ENCODE results near the gene METTL25B. TPM values are rescaled to one million over a fixed set of nuclear protein-coding genes. Genes with fewer than 3 reads are reported as not detected.
A peak's percentile ranks its signal among the peaks of the same experiment; 100 is the strongest.

The METTL25B gene
- total RNA-seq, 4 donors from 2014 or later = 12.9 to 28.0 (median 17.6) TPM

DNA sequence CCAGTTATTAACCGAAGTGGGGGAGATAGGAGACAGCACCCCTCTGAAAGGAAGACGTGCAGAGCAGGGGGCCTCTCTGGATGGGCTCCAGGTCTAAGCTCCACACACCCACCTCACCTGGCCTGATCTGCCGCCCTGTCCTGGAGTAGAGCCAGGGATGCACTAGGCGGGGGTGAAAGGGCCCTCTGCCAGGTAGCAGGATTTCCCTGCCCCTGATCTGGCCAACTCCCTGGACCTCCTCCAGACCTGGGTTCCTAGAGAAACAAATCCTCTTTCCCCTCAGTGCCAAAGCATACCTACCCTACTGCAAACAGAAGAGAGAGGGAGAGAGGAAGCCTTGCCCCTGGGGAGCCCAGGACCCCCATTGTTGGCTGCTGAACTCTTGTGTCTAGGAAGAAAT is 24.9 kb upstream of the METTL25B start:
- DNase-seq = no peak
- ATAC-seq = no peak
- intact Hi-C loops (cut with DNase I; ENCODE audit: low total_unique reads) (no loop called here), in situ Hi-C loops (cut with MboI; ENCODE audit: low sequenced_read_pairs in 4 of 4) (loop anchor here in 1 of 4 donors (25.0 kb wide), 1 partner anchor 159 kb away; the partner anchor contains the start of genes INSRR and NTRK1)
- H3K4me1 ChIP-seq = peaks cover 28% of the 10 kb centered on the region in 2 donors
- TF ChIP-seq POLR2A (IDR thresholded peaks at IDR 0.05) = no peak
- TF ChIP-seq, protein P1, sequence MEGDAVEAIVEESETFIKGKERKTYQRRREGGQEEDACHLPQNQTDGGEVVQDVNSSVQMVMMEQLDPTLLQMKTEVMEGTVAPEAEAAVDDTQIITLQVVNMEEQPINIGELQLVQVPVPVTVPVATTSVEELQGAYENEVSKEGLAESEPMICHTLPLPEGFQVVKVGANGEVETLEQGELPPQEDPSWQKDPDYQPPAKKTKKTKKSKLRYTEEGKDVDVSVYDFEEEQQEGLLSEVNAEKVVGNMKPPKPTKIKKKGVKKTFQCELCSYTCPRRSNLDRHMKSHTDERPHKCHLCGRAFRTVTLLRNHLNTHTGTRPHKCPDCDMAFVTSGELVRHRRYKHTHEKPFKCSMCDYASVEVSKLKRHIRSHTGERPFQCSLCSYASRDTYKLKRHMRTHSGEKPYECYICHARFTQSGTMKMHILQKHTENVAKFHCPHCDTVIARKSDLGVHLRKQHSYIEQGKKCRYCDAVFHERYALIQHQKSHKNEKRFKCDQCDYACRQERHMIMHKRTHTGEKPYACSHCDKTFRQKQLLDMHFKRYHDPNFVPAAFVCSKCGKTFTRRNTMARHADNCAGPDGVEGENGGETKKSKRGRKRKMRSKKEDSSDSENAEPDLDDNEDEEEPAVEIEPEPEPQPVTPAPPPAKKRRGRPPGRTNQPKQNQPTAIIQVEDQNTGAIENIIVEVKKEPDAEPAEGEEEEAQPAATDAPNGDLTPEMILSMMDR (IDR thresholded peaks at IDR 0.05 in 4 of 5, conservative IDR thresholded peaks at IDR 0.05 in 1 of 5) = no peak
- H3K36me3 ChIP-seq = no peaks in the 10 kb centered on the region
- no peaks in the 10 kb centered on the region for H3K9me3 ChIP-seq
- no peak overlapping the region for H3K4me3 ChIP-seq
- H3K27ac ChIP-seq = no peak overlapping the region
- H3K27me3 ChIP-seq = peaks cover 38 to 48% (median 40%) of the 10 kb centered on the region in 3 donors

DNA sequence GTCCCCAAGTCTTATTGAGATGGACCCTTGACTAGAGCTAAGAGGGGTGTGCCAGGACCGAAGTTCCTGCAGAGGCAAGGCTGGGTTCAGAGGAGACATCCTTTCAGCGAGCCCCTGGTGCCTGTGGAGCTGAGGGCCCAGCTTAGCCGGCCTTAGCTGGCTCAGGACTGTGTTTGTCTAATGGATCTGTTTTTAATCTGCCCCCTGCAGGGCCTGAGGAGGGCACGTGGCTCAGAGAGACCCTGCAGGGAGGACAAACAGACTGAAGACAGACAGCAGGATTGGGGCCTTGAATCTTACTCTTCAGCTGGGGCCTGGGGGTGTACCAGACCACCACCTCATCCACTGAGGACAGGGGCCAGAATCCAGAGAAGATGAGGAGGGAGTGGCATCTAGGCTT is 24.5 kb upstream of the METTL25B start:
- Histone ChIP-seq H3K9me3 (no peaks in the 10 kb centered on the region), H3K36me3 (no peaks in the 10 kb centered on the region), H3K4me3 (no peak overlapping the region), H3K4me1 (peaks cover 28% of the 10 kb centered on the region in 2 donors), H3K27ac (no peak overlapping the region), H3K27me3 (peaks cover 38 to 48% (median 40%) of the 10 kb centered on the region in 3 donors)
- DNase-seq = no peak
- no peak for ATAC-seq
- TF ChIP-seq, protein P1 (IDR thresholded peaks at IDR 0.05 in 4 of 5, conservative IDR thresholded peaks at IDR 0.05 in 1 of 5) = no peak
- no peak for TF ChIP-seq POLR2A (IDR thresholded peaks at IDR 0.05)
- intact Hi-C loops (cut with DNase I; ENCODE audit: low total_unique reads) (no loop called here), in situ Hi-C loops (cut with MboI; ENCODE audit: low sequenced_read_pairs in 4 of 4) (loop anchor here in 1 of 4 donors (25.0 kb wide), 1 partner anchor 159 kb away; the partner anchor contains the start of genes INSRR and NTRK1)

DNA sequence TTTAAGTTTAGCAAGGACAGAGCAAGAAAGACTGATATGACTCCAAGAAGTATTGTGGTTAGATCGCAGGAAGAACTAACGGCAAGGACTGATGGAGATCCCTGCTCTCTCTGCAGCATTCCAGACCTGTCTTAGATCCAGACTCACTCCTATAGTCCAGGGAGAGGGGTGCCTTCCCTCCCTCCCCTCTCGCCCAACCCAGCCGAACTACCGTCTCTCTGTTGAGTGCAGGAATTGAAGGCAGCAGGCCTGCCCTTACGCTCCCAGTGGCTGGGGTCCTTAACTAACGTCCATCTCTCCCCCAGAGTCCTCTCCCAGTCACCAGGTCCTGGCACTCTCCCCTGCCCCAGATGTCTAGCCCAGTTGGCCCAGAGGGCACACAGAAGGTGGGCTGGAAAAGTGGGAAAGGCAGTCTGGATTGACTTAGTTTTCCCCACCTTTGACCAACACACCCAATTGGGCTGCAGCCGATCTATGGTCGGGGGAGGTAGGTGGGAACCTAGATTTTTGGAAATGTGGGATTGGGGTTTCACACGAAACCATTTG is 24.0 kb upstream of the METTL25B start:
- TF ChIP-seq, protein P1 (IDR thresholded peaks at IDR 0.05 in 4 of 5, conservative IDR thresholded peaks at IDR 0.05 in 1 of 5) = no peak
- TF ChIP-seq POLR2A (IDR thresholded peaks at IDR 0.05) = no peak
- peak overlapping the region in 1 of 4 donors; percentile 2 for H3K27ac ChIP-seq
- intact Hi-C loops (cut with DNase I; ENCODE audit: low total_unique reads) (no loop called here), in situ Hi-C loops (cut with MboI; ENCODE audit: low sequenced_read_pairs in 4 of 4) (loop anchor here in 1 of 4 donors (25.0 kb wide), 1 partner anchor 158 kb away; the partner anchor contains the start of genes INSRR and NTRK1)
- no peaks in the 10 kb centered on the region for H3K9me3 ChIP-seq
- H3K36me3 ChIP-seq = no peaks in the 10 kb centered on the region
- H3K4me3 ChIP-seq = peak overlapping the region in 2 of 4 donors; percentile 44 to 69
- DNase-seq = no peak
- peaks cover 28% of the 10 kb centered on the region in 2 donors for H3K4me1 ChIP-seq
- ATAC-seq = no peak
- peaks cover 38 to 48% (median 40%) of the 10 kb centered on the region in 3 donors for H3K27me3 ChIP-seq

DNA sequence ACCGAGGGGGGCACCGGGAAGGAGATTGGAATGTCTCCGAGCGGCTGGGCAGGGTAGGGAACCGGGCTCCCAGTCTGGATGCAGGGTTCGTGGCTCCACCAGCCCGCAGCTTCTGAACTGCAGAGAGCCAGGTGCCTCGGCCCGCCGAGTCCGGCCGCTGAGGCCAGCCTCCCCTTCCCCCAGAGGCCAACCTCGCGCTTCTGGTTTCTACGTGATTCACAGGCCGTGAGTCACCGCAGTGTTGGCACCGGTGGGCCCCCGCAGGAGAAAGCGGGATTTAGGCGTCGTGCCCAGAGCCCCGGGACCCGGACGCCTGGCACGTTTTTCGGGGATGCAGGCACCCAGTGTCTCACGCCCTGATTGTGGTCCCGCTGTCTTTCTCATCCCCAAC is 23.3 kb upstream of the METTL25B start:
- peak in 1 of 2 donors; percentile 64 for DNase-seq
- no peaks in the 10 kb centered on the region for H3K9me3 ChIP-seq
- peaks cover 38 to 48% (median 40%) of the 10 kb centered on the region in 3 donors for H3K27me3 ChIP-seq
- ATAC-seq = peak; percentile 41 to 67
- no peaks in the 10 kb centered on the region for H3K36me3 ChIP-seq
- in situ Hi-C loops (cut with MboI; ENCODE audit: low sequenced_read_pairs in 4 of 4) = loop anchor here in 1 of 4 donors (25.0 kb wide), 1 partner anchor 157 kb away; the partner anchor contains the start of genes INSRR and NTRK1
- intact Hi-C loops (cut with DNase I; ENCODE audit: low total_unique reads) = loop anchor here (1.0 kb wide), 1 partner anchor 16 kb away; no protein-coding TSS in a partner anchor
- TF ChIP-seq POLR2A (IDR thresholded peaks at IDR 0.05) = no peak
- TF ChIP-seq, protein P1 (IDR thresholded peaks at IDR 0.05 in 4 of 5, conservative IDR thresholded peaks at IDR 0.05 in 1 of 5) = no peak
- peaks cover 28% of the 10 kb centered on the region in 2 donors for H3K4me1 ChIP-seq
- H3K27ac ChIP-seq = peak overlapping the region in 2 of 4 donors; percentile 60 to 69
- H3K4me3 ChIP-seq = peak overlapping the region; percentile 37 to 69 (median 50)
